CD14-positive monocyte (primary cell): Measurements from ENCODE around the gene MYH8. TPM values are rescaled to one million over a fixed set of nuclear protein-coding genes. Genes with fewer than 3 reads are reported as not detected.

ENCODE experiments used
- DNase-seq, 3 donors: peaks; one replicate each; pipeline ENCODE4 v3.0.0-alpha.2; 2011 to 2022
- H2AFZ ChIP-seq: 2 replicates; pipeline ENCODE4 v1.6.0; 2012; ENCODE audit warnings: mild to moderate bottlenecking, low read depth, low read length, inconsistent platforms; ENCODE audit not compliant: insufficient read depth, poor library complexity, severe bottlenecking
- H3K27ac ChIP-seq, 2 donors: 1 replicate in 1 of 2; 2 replicates in 1 of 2; pipeline ENCODE4 v1.5.1; 2012 to 2013; ENCODE audit warnings: low read length in 2 of 2, control low read depth in 1 of 2, inconsistent platforms in 1 of 2, low read depth in 1 of 2, mild to moderate bottlenecking in 1 of 2
- H3K27me3 ChIP-seq, 2 donors: one replicate each; pipeline versions ENCODE4 v1.6.0 to v1.6.1; 2011 to 2013; ENCODE audit warnings: low read length in 2 of 2; ENCODE audit not compliant: control insufficient read depth in 2 of 2, insufficient read depth in 2 of 2
- H3K36me3 ChIP-seq, 2 donors: replicated peaks in 1 of 2; 1 replicate in 1 of 2; 2 replicates in 1 of 2; pipeline versions ENCODE4 v1.5.1 to v1.6.1; 2012 to 2013; ENCODE audit warnings: low read length in 2 of 2, control low read depth in 1 of 2, inconsistent platforms in 1 of 2, mild to moderate bottlenecking in 1 of 2; ENCODE audit not compliant: insufficient read depth in 2 of 2, control insufficient read depth in 1 of 2
- H3K4me1 ChIP-seq, 2 donors: 1 replicate in 1 of 2; 2 replicates in 1 of 2; pipeline versions ENCODE4 v1.5.1 to v1.6.1; 2012 to 2013; ENCODE audit warnings: low read length in 2 of 2, control low read depth in 1 of 2, inconsistent platforms in 1 of 2, mild to moderate bottlenecking in 1 of 2, moderate library complexity in 1 of 2; ENCODE audit not compliant: insufficient read depth in 2 of 2, control insufficient read depth in 1 of 2
- H3K4me2 ChIP-seq: replicated peaks from 2 replicates; pipeline ENCODE3; 2012; ENCODE audit warnings: low read length, moderate library complexity, mild to moderate bottlenecking; ENCODE audit not compliant: poor library complexity, severe bottlenecking; ENCODE audit errors: extremely low read depth
- H3K4me3 ChIP-seq, 3 experiments: fragments of 200-600 bp in 1 of 3; sonication (generic) in 1 of 3; replicated peaks in 1 of 3; 1 replicate in 2 of 3; 2 replicates in 1 of 3; pipeline ENCODE4 v1.5.1; 2011 to 2013; ENCODE audit warnings: low read length in 3 of 3, mild to moderate bottlenecking in 3 of 3, control low read depth in 2 of 3, low read depth in 2 of 3, inconsistent platforms in 1 of 3, moderate library complexity in 1 of 3
- H3K79me2 ChIP-seq: 2 replicates; pipeline ENCODE4 v1.6.0; 2012; ENCODE audit warnings: mild to moderate bottlenecking, control low read depth, inconsistent platforms, low read length, moderate library complexity; ENCODE audit not compliant: insufficient read depth
- H3K9ac ChIP-seq: 2 replicates; pipeline ENCODE4 v1.6.0; 2017; ENCODE audit warnings: low read length, mild to moderate bottlenecking; ENCODE audit not compliant: insufficient read depth, poor library complexity, severe bottlenecking
- H3K9me3 ChIP-seq, 2 donors: replicated peaks in 1 of 2; 1 replicate in 1 of 2; 2 replicates in 1 of 2; pipeline versions ENCODE4 v1.5.1 to v1.6.1; 2012 to 2013; ENCODE audit warnings: low read length in 2 of 2, control low read depth in 1 of 2; ENCODE audit not compliant: control insufficient read depth in 1 of 2, insufficient read depth in 1 of 2
- H4K20me1 ChIP-seq: 2 replicates; pipeline ENCODE4 v1.6.0; 2012; ENCODE audit warnings: mild to moderate bottlenecking, low read length, control low read depth, moderate library complexity; ENCODE audit not compliant: insufficient read depth
- H3K27ac Mint-ChIP-seq, 7 donors: one replicate each; pipeline ENCODE4 v1.8.0; 2020; ENCODE audit warnings: mild to moderate bottlenecking in 7 of 7, mixed read lengths in 7 of 7, moderate library complexity in 6 of 7, inconsistent platforms in 2 of 7
- H3K27me3 Mint-ChIP-seq, 3 donors: one replicate each; pipeline ENCODE4 v1.8.0; 2021 to 2022; ENCODE audit warnings: low read depth in 3 of 3, mild to moderate bottlenecking in 3 of 3, mixed read lengths in 3 of 3, moderate library complexity in 3 of 3, inconsistent platforms in 1 of 3
- H3K36me3 Mint-ChIP-seq, 2 donors: one replicate each; pipeline ENCODE4 v1.8.0; 2020; ENCODE audit warnings: mixed read lengths in 2 of 2, inconsistent platforms in 1 of 2, mild to moderate bottlenecking in 1 of 2
- H3K4me1 Mint-ChIP-seq: one replicate; pipeline ENCODE4 v1.8.0; 2020; ENCODE audit warnings: mild to moderate bottlenecking, mixed read lengths
- H3K4me3 Mint-ChIP-seq, 2 donors: one replicate each; pipeline ENCODE4 v1.8.0; 2020; ENCODE audit warnings: mild to moderate bottlenecking in 2 of 2, mixed read lengths in 2 of 2, moderate library complexity in 1 of 2
- H3K9me3 Mint-ChIP-seq, 7 donors: one replicate each; pipeline ENCODE4 v1.8.0; 2020 to 2022; ENCODE audit warnings: mixed read lengths in 7 of 7, mild to moderate bottlenecking in 6 of 7, moderate library complexity in 6 of 7, inconsistent platforms in 2 of 7
- CTCF ChIP-seq: fragments of 200-600 bp; IDR thresholded peaks from one replicate; pipeline ENCODE4 v1.8.0; 2022; ENCODE audit warnings: antibody characterized with exemption, mild to moderate bottlenecking
- WGBS: methylation state at CpG from one replicate; pipeline ENCODE4 v1.1.5; 2013; ENCODE audit warnings: missing lambda C conversion rate; ENCODE audit not compliant: insufficient coverage; 5-methylcytosine and 5-hydroxymethylcytosine counted together
- intact Hi-C, 2 donors: fragments of 100-400 bp; cut with micrococcal nuclease; formaldehyde crosslinking; loops; one replicate each; pipeline versions ENCODE4 v1.15.0 to v1.15.1; 2023
- polyA plus RNA-seq, 3 donors: library from polyadenylated mRNA; depleted of rRNA in 1 of 3; unstranded in 2 of 3; stranded (reverse) in 1 of 3; fragments of 300-500 nt in 2 of 3; fragments of >200 nt in 1 of 3; fragmentation: Illumina TruSeq in 2 of 3; gene quantifications; 1 replicate in 2 of 3; 2 replicates in 1 of 3; pipeline ENCODE4 v1.2.3, GENCODE V29; 2012 to 2021

The MYH8 gene
- polyA plus RNA-seq, 3 donors, result not detected

GRCh38 chr17:10428781-10429180 lies 7.0 kb upstream of the MYH8 start:
- Histone ChIP-seq H2AFZ (no peak overlapping the region), H3K36me3 (no peaks in the 10 kb centered on the region), H3K27me3 (peaks cover 0 to 2% of the 10 kb centered on the region in 2 donors), H3K4me3 (no peak overlapping the region), H3K4me2 (no peak overlapping the region), H4K20me1 (no peaks in the 10 kb centered on the region), H3K79me2 (no peaks in the 10 kb centered on the region), H3K9me3 (no peaks in the 10 kb centered on the region), H3K27ac (no peak overlapping the region), H3K9ac (no peak overlapping the region), H3K4me1 (no peaks in the 10 kb centered on the region)
- H3K36me3 Mint-ChIP-seq, result no peaks in the 10 kb centered on the region
- H3K27me3 Mint-ChIP-seq, result peaks cover 5 to 15% (median 5%) of the 10 kb centered on the region in 3 donors
- WGBS, result no CpG with 5 or more reads among the region's 2 CpGs
- H3K4me3 Mint-ChIP-seq, result no peak overlapping the region
- H3K4me1 Mint-ChIP-seq, result no peaks in the 10 kb centered on the region
- H3K9me3 Mint-ChIP-seq, result peaks cover 0 to 3% (median 2%) of the 10 kb centered on the region in 7 donors
- intact Hi-C loops, result no loop called here
- TF ChIP-seq CTCF, result no peak
- H3K27ac Mint-ChIP-seq, result no peak overlapping the region
- no peak for DNase-seq

GRCh38 chr17:10421211-10421610 lies 539 bp downstream of the MYH8 start:
- no peak for TF ChIP-seq CTCF
- Histone ChIP-seq H3K79me2 (no peaks in the 10 kb centered on the region), H3K36me3 (no peaks in the 10 kb centered on the region), H4K20me1 (no peaks in the 10 kb centered on the region), H3K27ac (no peak overlapping the region), H2AFZ (no peak overlapping the region), H3K4me3 (no peak overlapping the region), H3K9me3 (no peaks in the 10 kb centered on the region), H3K27me3 (no peaks in the 10 kb centered on the region), H3K4me2 (no peak overlapping the region), H3K9ac (no peak overlapping the region), H3K4me1 (no peaks in the 10 kb centered on the region)
- Mint-ChIP-seq H3K4me1 (no peaks in the 10 kb centered on the region), H3K27ac (no peak overlapping the region), H3K27me3 (peaks cover 6 to 8% (median 8%) of the 10 kb centered on the region in 3 donors), H3K4me3 (no peak overlapping the region), H3K36me3 (no peaks in the 10 kb centered on the region), H3K9me3 (peaks cover 0 to 2% (median 0%) of the 10 kb centered on the region in 7 donors)
- DNase-seq, result no peak
- no CpG with 5 or more reads among the region's 2 CpGs for WGBS
- intact Hi-C loops, result no loop called here
